Activated T-helper 9 cell treated with anti-CD3 and anti-CD28 coated beads, Interleukin-2, amount 50 U/mL, for 16 hours (primary cell): ENCODE data around the gene CHRM3.

Experiments
- DNase-seq: peaks from one replicate; pipeline ENCODE4 v3.0.0-alpha.2; 2020; ENCODE audit warnings: low read depth

The CHRM3 gene

DNA sequence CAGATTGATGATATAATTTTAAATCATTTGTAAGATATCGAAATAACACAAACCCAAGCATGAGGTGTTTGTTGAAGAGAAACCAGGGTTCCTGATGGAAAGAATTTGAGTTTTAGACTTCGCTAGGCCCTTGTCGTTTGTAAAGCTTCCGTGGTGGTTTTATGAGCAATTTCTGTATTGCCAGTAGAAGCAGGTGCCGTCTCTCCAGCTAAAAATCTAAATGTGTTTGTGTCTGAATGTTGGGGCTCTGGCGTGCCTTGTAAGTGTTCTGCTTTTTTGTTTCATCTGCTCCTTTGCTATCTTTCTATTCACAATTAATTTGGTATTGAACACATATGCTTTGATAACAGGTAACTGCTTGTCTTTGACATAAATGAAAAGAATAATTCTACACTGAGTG lies 27.5 kb downstream of the CHRM3 start:
- DNase-seq: no peak

DNA sequence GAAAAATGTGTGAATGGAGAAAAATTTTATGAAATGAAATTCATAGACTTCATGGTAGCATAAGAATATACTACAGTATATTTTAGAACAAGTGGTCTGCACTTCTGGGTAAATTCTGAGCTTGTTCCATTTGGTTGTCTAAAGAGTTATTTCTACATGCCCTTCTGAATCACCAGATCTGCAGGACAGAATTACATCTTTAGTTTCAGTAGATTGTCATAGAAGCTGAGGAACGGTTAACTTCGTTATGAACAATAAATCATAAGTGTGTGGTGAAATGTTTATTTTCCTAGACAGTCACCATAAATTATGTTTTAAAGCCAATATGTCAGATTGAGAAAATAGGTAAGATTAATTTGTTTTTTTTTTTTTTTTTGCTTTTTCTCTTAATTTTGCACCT lies 30.9 kb downstream of the CHRM3 start:
- DNase-seq: no peak

DNA sequence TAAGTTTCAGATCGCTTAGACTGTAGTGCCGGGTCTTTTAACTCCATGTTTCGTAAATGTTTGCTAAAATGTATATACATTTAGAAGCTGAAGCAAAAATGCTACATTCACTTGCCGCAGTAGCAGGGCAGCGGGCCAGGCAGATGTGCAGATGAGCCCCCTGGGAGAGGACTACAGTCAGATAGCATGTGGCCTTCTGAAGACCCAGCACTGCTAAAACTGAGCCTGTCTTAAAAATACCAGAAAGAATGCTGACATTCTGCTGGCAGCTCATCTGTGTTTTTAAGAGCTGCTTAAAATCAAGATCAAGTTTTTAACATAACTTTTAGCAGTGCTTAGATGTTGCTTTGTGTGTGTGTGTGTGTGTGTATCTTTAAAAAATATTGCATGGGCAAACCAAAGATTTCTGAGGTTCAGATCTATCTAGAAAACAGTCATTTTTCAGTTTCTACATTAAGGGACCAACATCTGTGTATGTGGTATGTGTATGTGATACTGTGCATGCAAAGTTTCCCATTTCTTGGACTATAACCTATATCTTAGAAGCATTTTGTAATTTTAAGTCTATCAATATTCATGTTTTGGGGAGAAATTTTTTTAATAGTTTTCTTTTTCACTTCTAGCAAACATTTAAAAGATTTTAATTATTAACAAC lies 31.7 kb downstream of the CHRM3 start:
- DNase-seq: no peak

DNA sequence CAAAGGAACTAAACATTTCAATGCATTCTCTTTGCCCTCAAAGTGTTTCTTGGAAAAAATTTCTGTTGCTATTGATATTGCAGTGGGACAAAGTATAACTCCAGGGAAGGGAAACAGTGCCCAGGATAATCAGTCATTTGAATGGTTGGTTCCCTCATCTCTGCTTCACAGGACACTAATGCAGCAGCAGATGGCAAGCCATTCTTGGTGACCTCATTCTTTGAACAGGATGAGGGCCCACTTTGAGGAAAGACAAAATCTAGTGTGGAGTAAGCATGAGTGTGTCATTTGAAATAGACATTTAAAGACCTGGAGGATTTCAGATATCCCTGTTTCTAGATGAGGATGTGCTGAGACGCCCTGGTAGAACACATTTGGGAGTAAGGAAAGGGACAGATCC lies 32.3 kb downstream of the CHRM3 start:
- DNase-seq: no peak

DNA sequence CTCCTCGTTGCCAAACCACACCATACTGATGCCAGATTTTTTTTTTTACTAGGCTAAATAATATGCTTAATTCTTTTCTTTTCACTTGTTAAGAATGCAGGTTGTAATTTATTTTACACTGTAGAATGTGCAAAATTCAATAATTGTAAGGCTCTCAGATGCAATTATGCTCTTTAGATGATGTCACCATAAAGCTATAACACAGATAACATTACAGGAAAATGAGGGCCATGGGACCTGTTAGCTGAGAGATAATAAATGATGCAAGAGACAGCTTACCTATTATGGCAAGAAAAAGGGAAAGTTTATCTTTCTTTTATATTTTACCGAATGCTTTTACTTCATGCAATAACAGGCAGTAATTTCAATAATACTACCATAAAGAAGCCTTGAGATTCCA lies 35.4 kb downstream of the CHRM3 start:
- no peak for DNase-seq

DNA sequence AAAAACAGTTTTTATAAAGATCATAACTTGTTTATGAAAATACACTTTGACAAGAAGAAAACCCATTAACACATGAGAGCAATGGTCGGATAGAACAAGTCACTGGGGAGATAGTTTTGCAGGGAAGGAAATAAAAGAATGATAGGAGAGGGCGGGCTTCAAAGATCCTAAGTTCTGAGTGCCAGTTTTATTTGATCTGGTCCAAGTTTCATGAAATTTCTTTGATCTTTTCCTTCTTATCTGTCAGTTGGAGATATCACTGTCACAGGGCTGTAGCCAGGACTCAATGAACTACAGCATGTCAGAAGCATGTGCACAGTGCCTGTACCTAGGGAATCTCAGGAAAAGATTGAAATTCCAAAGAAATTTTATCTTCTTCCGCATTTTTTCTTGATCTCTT lies 36.5 kb downstream of the CHRM3 start:
- DNase-seq: no peak

DNA sequence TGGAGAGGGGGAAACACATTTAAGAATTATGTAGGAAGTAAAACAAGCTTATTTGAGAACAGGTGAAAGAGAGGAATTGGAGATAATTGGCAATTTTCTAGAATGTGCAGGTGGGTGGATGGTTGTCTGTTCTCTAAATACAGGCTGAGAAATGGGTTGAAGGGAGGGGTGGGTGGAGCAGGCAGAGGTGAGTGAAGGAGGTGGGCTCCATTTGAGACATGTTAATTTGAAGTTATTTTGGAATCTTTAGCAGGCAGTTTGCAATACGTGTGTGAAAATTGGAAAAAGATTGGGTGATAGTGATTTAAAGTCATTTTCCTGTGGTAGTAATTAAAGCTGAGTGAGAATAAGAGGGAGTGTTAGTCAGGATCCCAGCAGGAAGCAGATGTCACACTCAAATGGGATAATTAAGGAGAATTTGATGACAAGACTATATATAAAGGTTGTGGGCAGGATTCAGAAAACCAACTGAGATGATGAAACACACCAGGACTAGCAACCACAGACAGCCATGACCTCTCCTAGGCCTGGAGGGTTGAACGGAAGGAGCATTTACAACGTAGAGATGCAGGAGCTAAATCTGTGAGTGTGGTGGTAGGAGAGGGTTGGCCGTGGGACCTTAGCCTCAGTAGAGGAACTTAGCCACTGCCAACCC lies 40.6 kb downstream of the CHRM3 start:
- DNase-seq: no peak

DNA sequence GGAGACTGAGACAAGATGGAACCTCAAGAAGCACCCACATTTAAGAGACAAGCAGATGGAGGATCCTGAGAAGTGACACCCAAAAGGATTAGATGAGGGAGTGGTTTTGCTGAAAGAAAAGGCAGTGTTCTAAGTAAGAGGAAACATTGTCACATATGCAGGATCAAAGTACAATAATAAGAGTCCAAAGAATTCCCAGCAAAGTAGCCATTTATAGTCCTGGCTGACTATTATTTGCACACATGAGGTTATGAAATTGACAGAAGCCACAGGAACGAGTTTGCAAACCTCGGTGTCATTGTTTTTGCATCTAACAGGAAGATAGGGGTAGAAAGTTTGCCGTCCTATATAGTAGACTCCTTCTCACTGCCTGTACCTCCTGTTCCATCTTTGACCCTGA lies 41.3 kb downstream of the CHRM3 start:
- DNase-seq: no peak

DNA sequence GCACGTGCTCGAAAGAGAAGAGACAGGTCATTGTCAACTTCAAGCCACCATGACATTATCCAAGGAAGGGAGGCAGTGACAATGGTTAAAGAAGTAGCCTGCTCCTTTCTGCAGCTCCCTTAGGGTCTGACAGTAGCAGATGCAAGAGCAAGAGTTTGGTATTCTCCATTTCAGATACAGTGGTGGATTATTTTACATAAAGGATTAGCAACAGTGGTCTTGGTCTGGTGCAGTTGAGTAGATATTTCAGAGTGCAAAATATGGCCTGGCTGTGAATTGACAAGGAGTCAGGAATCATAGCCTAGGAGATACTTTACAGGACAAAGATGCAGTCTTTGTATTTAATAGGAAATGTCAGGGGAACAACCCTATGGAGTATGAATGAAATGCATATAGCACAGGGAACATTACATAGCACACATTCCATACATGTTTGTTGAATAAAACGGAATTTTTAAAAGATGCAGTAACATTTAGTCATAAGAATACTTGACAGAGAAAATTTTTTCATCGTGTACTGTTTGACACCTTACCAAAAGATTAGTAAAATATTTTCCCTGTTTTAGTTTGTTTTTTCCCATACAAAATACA lies 41.8 kb downstream of the CHRM3 start:
- DNase-seq: no peak

DNA sequence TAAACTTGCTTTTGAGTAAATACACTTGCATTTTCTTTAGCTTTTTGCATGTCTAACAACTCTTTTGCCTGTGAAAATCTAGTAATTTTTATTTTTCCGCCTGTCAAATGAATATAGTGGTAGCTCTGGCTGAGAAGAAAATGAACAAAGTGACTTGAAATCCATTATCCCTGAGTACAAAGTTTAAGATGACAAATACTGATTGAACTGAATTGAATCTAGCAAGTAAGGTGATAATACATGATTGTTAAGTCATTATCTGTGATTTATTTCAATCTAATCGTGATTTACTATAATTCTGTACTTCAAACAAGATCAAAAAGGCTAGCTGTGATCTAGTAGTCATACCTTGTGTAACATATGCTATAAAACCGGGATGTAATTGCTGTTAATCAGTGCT lies 42.8 kb downstream of the CHRM3 start:
- DNase-seq: no peak

DNA sequence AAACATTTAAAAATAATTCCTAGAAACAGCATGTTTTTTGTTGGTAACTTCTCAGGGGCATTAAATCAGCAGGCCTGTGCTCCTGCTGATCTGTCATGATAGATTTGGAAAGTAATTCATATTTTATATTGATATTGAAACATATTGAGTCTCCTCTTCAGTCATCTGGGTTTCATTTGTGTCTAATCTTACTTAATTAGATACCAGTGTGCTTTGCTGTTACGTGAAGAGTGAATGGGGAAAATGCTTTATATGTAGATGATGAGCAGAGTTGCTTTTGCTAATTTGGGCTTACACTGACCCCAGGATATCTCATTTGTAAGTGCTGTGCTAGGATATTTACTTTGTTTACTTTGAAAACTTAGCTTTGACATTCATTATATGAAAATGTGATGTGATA lies 45.9 kb downstream of the CHRM3 start:
- no peak for DNase-seq

DNA sequence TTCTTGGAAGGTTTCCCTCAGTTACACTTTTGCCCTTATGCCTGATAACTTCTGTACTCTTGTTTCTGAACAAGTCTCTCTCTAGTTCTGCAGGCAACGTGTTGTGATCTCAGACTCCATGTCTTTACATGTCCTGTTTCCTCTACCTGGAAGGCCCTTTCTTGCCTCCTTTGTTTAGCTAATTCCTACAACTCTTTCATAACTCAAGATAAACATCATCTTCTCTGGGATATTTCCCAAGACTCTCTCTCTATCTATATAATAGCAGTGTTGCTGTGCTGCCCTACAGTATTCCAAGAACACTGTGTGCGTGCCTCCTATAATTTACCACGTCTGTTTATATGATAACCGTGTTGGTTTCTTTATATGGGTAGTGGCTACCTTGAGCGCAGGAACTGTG lies 47.8 kb downstream of the CHRM3 start:
- DNase-seq: no peak
